Ascending aorta (tissue), 2 donors: ENCODE data around the gene ADGRB3. TPM values are rescaled to one million over a fixed set of nuclear protein-coding genes. Genes with fewer than 3 reads are reported as not detected.

Experiments used
- DNase-seq, 2 donors: peaks; one replicate each; pipeline ENCODE4 v3.0.0-alpha.2; 2019; ENCODE audit warnings: low spot score in 2 of 2
- H3K27ac ChIP-seq, 2 donors: fragments of 200-600 bp; sonication (generic); one replicate each; pipeline ENCODE4 v1.5.1; 2016 to 2017; ENCODE audit warnings: mild to moderate bottlenecking in 1 of 2
- H3K27me3 ChIP-seq: fragments of 200-600 bp; sonication (generic); one replicate; pipeline ENCODE4 v1.5.1; 2017
- H3K36me3 ChIP-seq, 2 donors: fragments of 200-600 bp; sonication (generic); one replicate each; pipeline ENCODE4 v1.5.1; 2016
- H3K4me1 ChIP-seq, 2 donors: fragments of 200-600 bp; sonication (generic); one replicate each; pipeline ENCODE4 v1.5.1; 2016 to 2017; ENCODE audit warnings: mild to moderate bottlenecking in 1 of 2
- H3K4me3 ChIP-seq, 2 donors: fragments of 200-600 bp; sonication (generic); one replicate each; pipeline ENCODE4 v1.5.1; 2016 to 2017; ENCODE audit warnings: mild to moderate bottlenecking in 1 of 2
- H3K9me3 ChIP-seq, 2 donors: fragments of 200-600 bp; sonication (generic); one replicate each; pipeline ENCODE4 v1.5.1; 2016
- CTCF ChIP-seq, 3 experiments: fragments of 200-600 bp in 2 of 3; fragments of 450-650 bp in 1 of 3; sonication (generic) in 2 of 3; IDR thresholded peaks; one replicate each; pipeline ENCODE4 v1.5.1; 2016 to 2019; ENCODE audit warnings: antibody characterized with exemption in 3 of 3, mild to moderate bottlenecking in 1 of 3, moderate library complexity in 1 of 3
- intact Hi-C: fragments of 100-400 bp; cut with DNase I; formaldehyde crosslinking; loops from one replicate; pipeline ENCODE4 v1.15.1; 2023
- total RNA-seq: library from RNA; depleted of rRNA; stranded (reverse); fragments of >200 nt; gene quantifications from one replicate; pipeline ENCODE4 v1.1.0, GENCODE V29; 2016

The ADGRB3 gene
- total RNA-seq, 1 donor from 2014 or later: 4.4 TPM

GRCh38 chr6:68728159-68728979 is 93.3 kb downstream of the ADGRB3 start:
- no peaks in the 10 kb centered on the region for H3K36me3 ChIP-seq
- intact Hi-C loops: no loop called here
- no peaks in the 10 kb centered on the region for H3K9me3 ChIP-seq
- no peak overlapping the region for H3K27ac ChIP-seq
- no peaks in the 10 kb centered on the region for H3K4me1 ChIP-seq
- DNase-seq: no peak
- TF ChIP-seq CTCF (IDR thresholded peaks at IDR 0.05): no peak
- H3K4me3 ChIP-seq: no peak overlapping the region
- H3K27me3 ChIP-seq: no peaks in the 10 kb centered on the region

- H3K4me3 ChIP-seq: no peak overlapping the region
- no peak overlapping the region for H3K27ac ChIP-seq
- intact Hi-C loops: no loop called here
- no peaks in the 10 kb centered on the region for H3K4me1 ChIP-seq
- H3K9me3 ChIP-seq: no peaks in the 10 kb centered on the region
- no peaks in the 10 kb centered on the region for H3K27me3 ChIP-seq
- no peaks in the 10 kb centered on the region for H3K36me3 ChIP-seq
- DNase-seq: no peak
- no peak for TF ChIP-seq CTCF (IDR thresholded peaks at IDR 0.05)
Observed at GRCh38 chr6:68729377-68729903, 94.4 kb downstream of the ADGRB3 start.

- Histone ChIP-seq H3K4me3 (no peak overlapping the region), H3K27me3 (no peaks in the 10 kb centered on the region), H3K4me1 (no peaks in the 10 kb centered on the region), H3K27ac (no peak overlapping the region), H3K9me3 (no peaks in the 10 kb centered on the region), H3K36me3 (no peaks in the 10 kb centered on the region)
- no peak for TF ChIP-seq CTCF (IDR thresholded peaks at IDR 0.05)
- DNase-seq: no peak
- intact Hi-C loops: no loop called here
Observed at GRCh38 chr6:68730291-68731054, 95.4 kb downstream of the ADGRB3 start.

- intact Hi-C loops: no loop called here
- DNase-seq: no peak
- Histone ChIP-seq H3K36me3 (no peaks in the 10 kb centered on the region), H3K27ac (no peak overlapping the region), H3K4me1 (peaks cover 0 to 5% of the 10 kb centered on the region in 2 donors), H3K27me3 (no peaks in the 10 kb centered on the region), H3K9me3 (no peaks in the 10 kb centered on the region), H3K4me3 (no peak overlapping the region)
- TF ChIP-seq CTCF (IDR thresholded peaks at IDR 0.05): no peak
Observed at GRCh38 chr6:68732423-68732822, 97.3 kb downstream of the ADGRB3 start.

GRCh38 chr6:68735866-68736265 is 100.8 kb downstream of the ADGRB3 start:
- no peak overlapping the region for H3K4me3 ChIP-seq
- peaks cover 0 to 5% of the 10 kb centered on the region in 2 donors for H3K4me1 ChIP-seq
- DNase-seq: no peak
- H3K27ac ChIP-seq: no peak overlapping the region
- H3K36me3 ChIP-seq: no peaks in the 10 kb centered on the region
- H3K27me3 ChIP-seq: no peaks in the 10 kb centered on the region
- TF ChIP-seq CTCF (IDR thresholded peaks at IDR 0.05): no peak
- intact Hi-C loops: loop anchor here (5.0 kb wide), 2 partner anchors 41 to 94 kb away; no protein-coding TSS in a partner anchor
- no peaks in the 10 kb centered on the region for H3K9me3 ChIP-seq
